Right renal pelvis (tissue), 4 donors: ENCODE results near the gene L1TD1. TPM values are rescaled to one million over a fixed set of nuclear protein-coding genes. Genes with fewer than 3 reads are reported as not detected.
"Not testable (repeated sequence)": the region's sequence is repeated elsewhere in the genome, so short reads cannot be mapped to it uniquely, and the experiment has no call there.

Experiments used
- DNase-seq, 4 donors: peaks; one replicate each; pipeline ENCODE4 v3.0.0-alpha.2; 2013; ENCODE audit warnings: low read depth in 4 of 4, low spot score in 3 of 4, missing footprints in 1 of 4
- polyA plus RNA-seq, 4 donors: library from polyadenylated mRNA; unstranded; fragments of 120-200 nt; gene quantifications; one replicate each; pipeline ENCODE4 v1.2.1, GENCODE V29; 2013; ENCODE audit not compliant: insufficient read length in 4 of 4

The L1TD1 gene
- polyA plus RNA-seq: 1 to 10 TPM; 2.8 to 5.9 (median 4.2) TPM

- no peak for DNase-seq
These were observed at the start of gene L1TD1 for GRCh38 chr1:62194651-62195544. TSS of gene L1TD1 (plus strand) at chr1:62194849. CDS start at chr1:62206629, 11,780 bp downstream.

- DNase-seq: no peak
These were observed 34.7 kb upstream of the L1TD1 start for GRCh38 chr1:62159940-62160348.

GRCh38 chr1:62161711-62162110 is 32.9 kb upstream of the L1TD1 start:
- no peak for DNase-seq

- not testable (repeated sequence) for DNase-seq
These were observed 24.3 kb upstream of the L1TD1 start for GRCh38 chr1:62170380-62170779.

GRCh38 chr1:62175568-62176179 is 19.0 kb upstream of the L1TD1 start:
- peak in 2 of 4 donors; percentile 44 to 45 for DNase-seq

- DNase-seq: no peak
These were observed 17.9 kb upstream of the L1TD1 start for GRCh38 chr1:62176597-62177312.

GRCh38 chr1:62177621-62178020 is 17.0 kb upstream of the L1TD1 start:
- no peak for DNase-seq

GRCh38 chr1:62178372-62178771 is 16.3 kb upstream of the L1TD1 start:
- DNase-seq: no peak

GRCh38 chr1:62180054-62180453 is 14.6 kb upstream of the L1TD1 start:
- not testable (repeated sequence) for DNase-seq

- DNase-seq: no peak
These were observed 14.0 kb upstream of the L1TD1 start for GRCh38 chr1:62180639-62181038.

- DNase-seq: no peak
These were observed 13.1 kb upstream of the L1TD1 start for GRCh38 chr1:62181532-62181931.

GRCh38 chr1:62182157-62182556 is 12.5 kb upstream of the L1TD1 start:
- DNase-seq: not testable (repeated sequence)

- not testable (repeated sequence) for DNase-seq
These were observed 11.3 kb upstream of the L1TD1 start for GRCh38 chr1:62183164-62184020.

- no peak for DNase-seq
These were observed 10.3 kb upstream of the L1TD1 start for GRCh38 chr1:62184336-62184735.

- not testable (repeated sequence) for DNase-seq
These were observed 9.4 kb upstream of the L1TD1 start for GRCh38 chr1:62185233-62185632.

GRCh38 chr1:62185677-62186076 is 9.0 kb upstream of the L1TD1 start:
- DNase-seq: no peak

GRCh38 chr1:62187548-62187947 is 7.1 kb upstream of the L1TD1 start:
- no peak for DNase-seq

- no peak for DNase-seq
These were observed 6.5 kb upstream of the L1TD1 start for GRCh38 chr1:62188111-62188510.

GRCh38 chr1:62196086-62196690 is 1.5 kb downstream of the L1TD1 start:
- DNase-seq: no peak
